ENCODE results near the gene STRN3.

The STRN3 gene

GRCh38 chr14:30985796-30986195, 40.4 kb downstream of the STRN3 start:
- no peaks in the 10 kb centered on the region for H3K9me3 ChIP-seq (ENCODE audit: low read length)
- peaks cover 37% of the 10 kb centered on the region for H3K4me1 ChIP-seq (ENCODE audit: insufficient read depth, low read length, severe bottlenecking)
- peaks cover 71% of the 10 kb centered on the region for H3K79me2 ChIP-seq (ENCODE audit: insufficient read depth, low read length)

DNA sequence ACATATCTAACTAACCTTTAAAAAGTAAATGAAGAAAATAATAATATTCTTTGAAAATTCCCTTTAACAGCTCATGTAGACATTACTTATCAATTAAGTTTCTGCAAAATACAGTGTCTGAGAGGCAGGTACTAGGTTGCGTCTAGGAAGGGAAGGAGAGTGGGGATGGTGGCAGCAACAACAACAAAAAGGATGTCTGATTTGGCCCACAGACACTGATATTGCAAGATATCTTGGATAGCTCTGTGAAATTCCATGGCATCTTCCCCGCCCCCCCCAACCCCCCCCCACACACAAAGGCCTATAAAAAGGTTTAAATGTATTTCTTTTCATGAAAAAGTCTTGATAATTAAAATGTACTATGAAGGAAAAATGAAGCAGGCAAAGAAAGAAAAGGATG, 42.3 kb downstream of the STRN3 start:
- H3K4me3 ChIP-seq (ENCODE audit: low read depth, low read length, poor library complexity, severe bottlenecking), result no peak overlapping the region
- no peaks in the 10 kb centered on the region for H4K20me1 ChIP-seq (ENCODE audit: insufficient read depth, low read length)
- peaks cover 5% of the 10 kb centered on the region for H3F3A ChIP-seq (ENCODE audit: insufficient read depth, low read length)
- H3K27me3 ChIP-seq (ENCODE audit: insufficient read depth, low read length), result no peaks in the 10 kb centered on the region
- H3K4me2 ChIP-seq (ENCODE audit: low read length), result no peak overlapping the region
- H3K27ac ChIP-seq (ENCODE audit: low read depth, low read length, poor library complexity, severe bottlenecking), result no peak overlapping the region
- H3K9me3 ChIP-seq (ENCODE audit: low read length), result no peaks in the 10 kb centered on the region
- H3K4me1 ChIP-seq (ENCODE audit: insufficient read depth, low read length, severe bottlenecking), result peaks cover 43% of the 10 kb centered on the region
- no peaks in the 10 kb centered on the region for H3K36me3 ChIP-seq (ENCODE audit: insufficient read depth, low read length)
- H3K9me2 ChIP-seq (ENCODE audit: low read depth, low read length), result no peaks in the 10 kb centered on the region
- no peak overlapping the region for H3K9ac ChIP-seq (ENCODE audit: low read length)
- peaks cover 76% of the 10 kb centered on the region for H3K79me2 ChIP-seq (ENCODE audit: insufficient read depth, low read length)
- H2AFZ ChIP-seq (ENCODE audit: low read length), result no peak overlapping the region
- TF ChIP-seq EZH2 (IDR thresholded peaks at IDR 0.05; ENCODE audit: borderline replicate concordance, low read length), result no peak
- no peak for TF ChIP-seq CTCF (IDR thresholded peaks at IDR 0.05; ENCODE audit: low read length)

More at GRCh38 chr14:30985796-30986195, 40.4 kb downstream of the STRN3 start:
- H3K4me2 ChIP-seq (ENCODE audit: low read length), result no peak overlapping the region
- no peaks in the 10 kb centered on the region for H4K20me1 ChIP-seq (ENCODE audit: insufficient read depth, low read length)
- H3K9ac ChIP-seq (ENCODE audit: low read length), result no peak overlapping the region
- no peaks in the 10 kb centered on the region for H3K27me3 ChIP-seq (ENCODE audit: insufficient read depth, low read length)
- TF ChIP-seq EZH2 (IDR thresholded peaks at IDR 0.05; ENCODE audit: borderline replicate concordance, low read length) (no peak), CTCF (IDR thresholded peaks at IDR 0.05; ENCODE audit: low read length) (no peak)
- no peak overlapping the region for H2AFZ ChIP-seq (ENCODE audit: low read length)
- peaks cover 5% of the 10 kb centered on the region for H3F3A ChIP-seq (ENCODE audit: insufficient read depth, low read length)
- no peaks in the 10 kb centered on the region for H3K9me2 ChIP-seq (ENCODE audit: low read depth, low read length)
- H3K27ac ChIP-seq (ENCODE audit: low read depth, low read length, poor library complexity, severe bottlenecking), result no peak overlapping the region
- no peaks in the 10 kb centered on the region for H3K36me3 ChIP-seq (ENCODE audit: insufficient read depth, low read length)
- no peak overlapping the region for H3K4me3 ChIP-seq (ENCODE audit: low read depth, low read length, poor library complexity, severe bottlenecking)

GRCh38 chr14:30982533-30982932, 43.6 kb downstream of the STRN3 start:
- Histone ChIP-seq H4K20me1 (ENCODE audit: insufficient read depth, low read length) (no peaks in the 10 kb centered on the region), H2AFZ (ENCODE audit: low read length) (no peak overlapping the region), H3K36me3 (ENCODE audit: insufficient read depth, low read length) (no peaks in the 10 kb centered on the region), H3K4me1 (ENCODE audit: insufficient read depth, low read length, severe bottlenecking) (peaks cover 43% of the 10 kb centered on the region), H3F3A (ENCODE audit: insufficient read depth, low read length) (peaks cover 5% of the 10 kb centered on the region), H3K4me3 (ENCODE audit: low read depth, low read length, poor library complexity, severe bottlenecking) (no peak overlapping the region), H3K79me2 (ENCODE audit: insufficient read depth, low read length) (peaks cover 75% of the 10 kb centered on the region), H3K9me3 (ENCODE audit: low read length) (no peaks in the 10 kb centered on the region), H3K9me2 (ENCODE audit: low read depth, low read length) (no peaks in the 10 kb centered on the region), H3K27me3 (ENCODE audit: insufficient read depth, low read length) (no peaks in the 10 kb centered on the region), H3K4me2 (ENCODE audit: low read length) (peak overlapping the region; percentile 35), H3K9ac (ENCODE audit: low read length) (no peak overlapping the region), H3K27ac (ENCODE audit: low read depth, low read length, poor library complexity, severe bottlenecking) (peak overlapping the region; percentile 76)
- TF ChIP-seq EZH2 (IDR thresholded peaks at IDR 0.05; ENCODE audit: borderline replicate concordance, low read length) (no peak), CTCF (IDR thresholded peaks at IDR 0.05; ENCODE audit: low read length) (no peak)

Measured in OCI-LY1 (cell line).